Hematopoietic multipotent progenitor cell treated with erythropoietin and hydrocortisone succinate and interleukin-3 and kit ligand, for 4 days (in vitro differentiated cells): Measurements from ENCODE around the gene MGRN1.
"Not testable (repeated sequence)": the region's sequence is repeated elsewhere in the genome, so short reads cannot be mapped to it uniquely, and the experiment has no call there.

Experiments used
- DNase-seq: peaks from one replicate; pipeline ENCODE4 v3.0.0-alpha.2; 2015

MGRN1 gene

GRCh38 chr16:4701791-4702465 is 77.3 kb downstream of the MGRN1 start:
- no peak for DNase-seq

DNA sequence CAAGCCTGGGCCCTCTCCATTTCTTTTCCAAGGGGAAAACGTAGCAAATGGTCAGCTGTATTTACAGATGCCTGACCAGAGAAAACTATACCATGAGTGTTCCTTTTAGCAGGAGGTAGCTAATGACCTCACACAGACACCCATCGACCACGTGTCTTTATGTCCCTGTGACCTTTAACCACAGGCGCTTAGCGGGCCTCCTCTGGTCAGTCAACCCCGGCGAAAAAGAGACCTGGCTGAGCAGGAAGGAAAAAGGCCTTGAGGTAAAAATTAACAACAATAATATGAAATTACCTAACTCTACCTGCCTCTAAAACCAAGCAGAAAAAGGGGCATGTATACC is 77.8 kb downstream of the MGRN1 start:
- no peak for DNase-seq

GRCh38 chr16:4703906-4704305 is 79.3 kb downstream of the MGRN1 start:
- DNase-seq: no peak

DNA sequence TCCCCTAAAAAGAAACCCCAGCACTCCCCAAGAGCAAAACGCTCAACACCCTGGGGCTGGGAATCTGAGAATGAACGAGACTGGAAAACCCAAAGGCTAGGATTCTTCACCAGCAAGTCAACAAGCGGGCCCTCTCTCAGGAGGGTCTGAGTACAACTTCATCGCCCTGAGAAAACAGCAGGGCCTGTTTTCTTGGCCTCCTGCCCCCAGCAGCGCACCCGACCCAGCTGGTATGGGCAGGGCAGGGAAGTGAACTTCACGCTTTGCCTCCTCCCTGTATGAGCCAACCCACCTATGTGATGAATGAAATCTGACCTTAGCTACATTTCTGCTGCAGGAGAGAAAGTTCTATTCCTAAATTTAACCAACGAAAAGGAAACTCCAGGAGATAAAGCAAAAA is 79.9 kb downstream of the MGRN1 start:
- DNase-seq: no peak

- DNase-seq: no peak
Measured at GRCh38 chr16:4704913-4705312, 80.3 kb downstream of the MGRN1 start.

DNA sequence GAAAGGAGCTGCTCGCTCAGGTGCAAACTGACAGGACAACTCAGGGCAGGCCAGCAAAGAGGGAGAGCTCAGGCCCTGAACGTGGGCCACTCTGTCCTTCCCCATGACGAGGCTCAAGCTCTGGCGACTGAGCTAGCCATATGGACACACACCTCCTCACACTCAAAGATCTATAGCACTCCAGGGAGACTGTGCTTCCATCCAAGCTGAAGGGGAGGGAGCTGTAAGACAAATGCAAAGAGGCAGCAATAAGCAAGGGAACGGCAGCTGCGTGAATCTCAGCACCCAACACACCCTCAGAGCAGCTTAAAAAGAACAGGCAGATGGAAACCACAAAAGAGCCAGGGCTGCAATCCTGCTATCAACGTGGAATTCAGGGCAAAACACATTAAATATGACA is 82.2 kb downstream of the MGRN1 start:
- DNase-seq: no peak

DNA sequence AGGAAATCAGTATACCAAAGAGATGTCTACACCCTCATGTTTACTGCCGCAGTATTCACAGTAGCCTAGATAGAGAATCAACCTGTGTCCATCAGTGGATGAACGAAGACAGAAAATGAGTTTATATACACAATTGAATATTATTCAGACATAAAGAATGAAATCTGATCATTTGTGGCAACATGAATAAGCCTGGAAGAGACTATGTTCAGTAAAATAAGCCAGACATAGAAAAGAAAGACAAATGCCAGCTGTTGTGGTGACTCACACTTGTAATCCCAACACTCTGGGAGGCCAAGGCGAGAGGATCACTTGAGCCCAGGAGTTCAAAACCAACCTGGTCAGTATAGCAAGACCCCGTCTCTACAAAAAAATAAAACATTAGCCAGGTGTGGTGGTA is 84.9 kb downstream of the MGRN1 start:
- DNase-seq: no peak

DNA sequence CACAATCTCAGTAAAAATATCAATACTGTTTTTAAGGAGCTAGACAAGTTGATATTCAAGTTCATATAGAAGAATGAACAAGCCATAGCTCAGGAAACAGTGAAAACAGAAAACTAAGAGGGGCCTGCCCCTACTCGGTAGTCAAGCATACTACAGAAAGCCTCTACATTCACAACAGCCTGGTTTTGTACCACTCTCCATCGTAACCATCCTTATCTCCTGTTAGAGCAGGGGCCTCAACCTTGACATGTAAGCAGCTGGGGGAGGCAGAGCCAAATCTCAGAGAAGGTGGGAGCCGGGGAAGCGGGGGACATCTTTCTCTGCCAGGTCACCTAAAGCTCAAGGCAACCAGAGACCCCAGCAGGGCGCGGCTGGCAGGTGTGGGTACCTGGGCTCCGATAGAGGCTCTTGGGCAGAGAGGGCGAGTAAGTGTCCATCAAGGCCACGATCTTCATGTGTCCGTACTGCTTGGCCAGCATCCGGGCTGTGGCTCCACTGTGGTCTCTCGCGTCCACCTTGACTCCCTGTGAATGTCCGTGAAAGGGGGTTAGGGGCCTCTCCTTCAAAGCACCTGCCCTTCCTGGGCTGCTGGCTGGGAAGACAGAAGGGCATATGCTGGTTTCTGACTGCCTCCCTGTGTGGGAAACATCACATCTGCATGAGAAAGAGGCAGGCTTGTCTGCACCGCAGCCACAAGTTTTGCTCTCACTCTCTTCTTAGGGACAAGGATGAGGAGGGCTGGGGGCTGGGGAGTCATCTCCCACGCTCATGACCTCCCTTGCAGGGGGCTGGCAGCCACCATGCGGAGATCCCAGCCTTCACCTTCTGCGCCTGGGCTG is 89.3 kb downstream of the MGRN1 start:
- no peak for DNase-seq

- DNase-seq: no peak
Measured at GRCh38 chr16:4714996-4715395, 90.4 kb downstream of the MGRN1 start.

DNA sequence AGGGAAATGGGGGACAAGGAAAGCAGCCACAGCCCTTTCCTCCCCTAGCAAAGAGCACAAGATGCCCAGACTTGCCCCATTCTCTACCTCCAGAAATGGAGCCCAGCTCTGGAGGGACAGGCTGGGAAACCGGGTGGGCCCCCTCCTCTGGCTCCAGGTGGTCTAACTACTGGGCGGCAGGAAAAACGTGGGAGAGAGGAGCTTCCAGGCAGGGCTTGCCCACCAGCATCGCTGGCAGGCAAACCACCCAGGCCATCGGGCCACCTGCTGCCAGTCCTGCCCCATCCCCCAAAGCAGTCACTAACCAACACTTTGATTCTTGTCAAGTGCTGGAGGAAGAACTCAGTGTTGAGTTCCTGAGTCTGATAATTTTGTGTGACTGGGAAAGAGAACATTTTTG is 93.8 kb downstream of the MGRN1 start:
- no peak for DNase-seq

- DNase-seq: no peak
Measured at GRCh38 chr16:4723071-4723767, 98.6 kb downstream of the MGRN1 start.

DNA sequence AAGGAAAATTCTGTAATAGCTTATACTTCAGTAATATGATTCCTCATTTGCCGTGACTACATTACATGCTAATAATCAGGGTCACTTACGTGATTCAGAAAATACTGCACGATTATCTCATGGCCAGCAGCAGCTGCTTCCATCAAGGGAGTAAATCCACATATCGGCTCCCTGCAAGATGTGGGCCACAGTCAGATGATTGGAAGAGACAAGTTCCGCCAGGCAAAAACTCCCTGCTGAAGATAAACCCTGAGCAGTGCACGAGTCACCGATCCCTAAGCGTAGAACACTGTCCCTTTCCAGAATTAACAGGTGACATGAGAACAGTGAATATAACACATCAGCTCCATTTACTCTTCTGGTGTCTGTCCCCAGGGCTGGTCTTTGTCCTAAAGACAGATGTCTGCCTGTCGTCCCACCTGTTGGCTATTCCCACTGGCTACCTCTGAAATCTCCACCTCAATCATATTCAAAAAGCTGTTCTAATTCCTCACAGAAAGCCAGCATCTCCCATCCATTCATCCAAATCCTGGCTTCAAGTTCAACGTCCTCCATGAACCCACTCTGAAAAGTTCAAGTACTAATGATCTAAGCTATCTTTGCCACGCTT is 100.1 kb downstream of the MGRN1 start:
- no peak for DNase-seq

GRCh38 chr16:4726616-4727015 is 102.0 kb downstream of the MGRN1 start:
- DNase-seq: no peak

GRCh38 chr16:4728676-4729075 is 104.0 kb downstream of the MGRN1 start:
- no peak for DNase-seq

- no peak for DNase-seq
Measured at GRCh38 chr16:4729876-4730275, 105.2 kb downstream of the MGRN1 start.

DNA sequence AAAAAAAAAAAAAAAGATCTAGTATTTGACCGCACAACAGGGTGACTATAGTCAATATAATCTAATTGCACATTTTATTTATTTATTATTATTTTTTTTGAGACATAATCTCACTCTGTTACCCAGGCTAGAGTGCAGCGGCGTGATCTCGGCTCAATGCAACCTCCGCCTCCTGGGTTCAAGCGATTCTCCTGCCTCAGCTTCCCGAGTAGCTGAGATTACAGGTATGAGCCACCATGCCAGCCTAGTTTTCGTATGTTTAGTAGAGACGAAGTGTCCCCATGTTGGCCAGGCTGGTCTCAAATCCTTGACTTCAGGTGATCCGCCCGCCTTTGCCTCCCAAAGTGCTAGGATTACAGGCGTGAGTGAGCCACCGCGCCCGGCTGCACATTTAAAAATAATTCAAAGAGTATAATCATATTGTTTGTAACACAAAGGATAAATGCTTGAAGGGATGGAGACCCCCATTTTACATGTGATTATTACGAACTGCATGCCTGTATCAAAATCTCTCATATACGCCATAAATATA is 108.7 kb downstream of the MGRN1 start:
- no peak for DNase-seq

GRCh38 chr16:4733747-4734062 is 109.1 kb downstream of the MGRN1 start:
- DNase-seq: peak; percentile 40

DNA sequence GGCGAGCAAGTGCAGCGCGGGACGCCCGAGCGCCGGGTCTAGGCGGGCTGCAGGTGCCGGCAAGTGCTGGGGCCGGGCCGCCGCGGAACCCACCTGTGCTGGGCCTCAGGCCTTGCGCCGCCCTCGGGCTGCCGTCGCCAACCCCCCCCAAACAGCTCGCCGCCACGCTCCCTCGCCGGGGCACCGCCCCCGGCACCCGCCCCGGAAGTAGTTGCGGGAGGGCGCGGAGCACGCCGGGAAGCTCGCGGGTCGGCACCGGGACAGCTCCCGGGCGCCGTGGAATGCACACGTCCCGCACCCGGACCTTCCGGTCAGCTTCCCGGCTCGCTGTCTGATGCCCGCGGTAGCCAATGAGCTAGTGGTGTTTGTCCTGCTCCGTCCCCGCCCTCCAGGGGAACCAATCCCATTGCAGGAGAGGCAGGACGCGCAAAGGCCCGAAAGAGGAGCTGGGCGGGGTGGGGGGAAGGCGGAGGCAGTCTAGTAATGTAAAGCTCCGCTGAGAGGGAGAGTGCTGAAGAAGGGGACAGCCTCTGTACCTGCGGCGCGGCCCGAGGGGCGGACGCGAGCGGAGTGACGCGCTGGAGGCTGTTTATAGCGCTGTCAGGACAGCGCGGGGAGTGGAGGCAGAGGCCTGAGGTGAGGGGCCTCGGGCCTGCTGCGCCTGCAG is 109.6 kb downstream of the MGRN1 start, which contains the start of the genes ANKS3 and DNAAF8:
Gene ANKS3, minus strand, starts transcription at position 209 of the 667 bp plus-strand sequence. CDS start 4,122 bp downstream, outside the sequence.
Gene DNAAF8, plus strand, starts transcription at position 475 of the 667 bp plus-strand sequence. CDS start 1,978 bp downstream, outside the sequence.
- DNase-seq: peak; percentile 98

DNA sequence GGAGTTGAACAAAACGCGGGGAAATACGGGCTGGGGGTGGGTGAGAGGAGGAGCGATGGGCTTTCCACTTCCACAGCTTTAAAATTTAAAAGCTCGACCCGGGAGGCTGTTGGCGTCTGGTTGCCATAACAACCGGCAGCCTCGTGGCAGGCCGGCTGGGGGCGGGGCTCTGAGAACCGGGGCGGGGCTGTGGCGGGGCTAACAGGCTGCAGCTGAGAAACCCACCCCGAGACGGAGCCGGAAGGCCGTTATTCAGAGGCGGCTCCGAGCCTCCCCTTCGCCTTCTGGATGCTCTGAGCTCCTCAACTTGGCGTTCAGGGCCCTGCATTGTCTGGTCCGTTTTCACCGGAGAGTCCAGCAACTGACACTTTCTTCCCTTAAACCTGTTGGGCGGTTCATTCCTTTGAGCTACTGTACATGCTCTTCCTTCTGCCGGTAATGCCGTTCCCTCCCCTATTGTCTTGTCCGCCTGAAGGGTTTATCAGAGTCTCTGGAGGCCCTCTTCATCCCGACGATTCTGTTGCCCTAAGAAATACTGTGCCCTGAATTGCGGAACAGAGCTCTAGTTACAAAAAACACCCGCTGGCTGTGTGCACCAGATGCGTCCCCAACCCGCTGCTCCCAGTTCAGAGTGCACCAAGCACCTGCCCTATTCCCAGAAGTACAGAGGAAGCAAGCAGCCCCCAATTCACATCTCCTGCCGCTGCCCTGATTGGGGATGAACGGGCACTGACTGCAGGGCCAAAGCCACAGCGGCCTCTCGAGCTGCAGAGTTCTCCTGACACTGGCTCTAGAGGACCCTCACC is 110.3 kb downstream of the MGRN1 start:
- DNase-seq: peak; percentile 95

DNA sequence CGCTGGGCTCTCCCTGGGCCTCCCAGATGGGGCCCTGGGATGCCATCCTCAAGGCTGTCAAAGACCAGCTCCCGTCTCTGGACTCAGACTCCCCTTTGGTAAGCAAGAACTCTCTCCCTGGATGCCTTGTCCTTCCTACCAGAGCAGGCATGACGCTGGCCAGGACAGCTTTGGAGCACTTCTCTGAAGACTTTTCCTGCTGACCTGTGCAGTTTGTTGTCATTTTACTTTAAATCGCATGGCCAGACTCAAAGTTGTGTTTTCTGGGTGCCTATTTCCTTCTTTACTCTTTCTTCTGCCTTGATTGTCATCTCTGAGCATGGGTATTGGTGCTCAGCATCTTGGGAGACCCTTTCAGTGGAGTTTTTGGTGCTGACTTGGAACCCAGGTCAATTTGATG is 111.9 kb downstream of the MGRN1 start:
- DNase-seq: no peak

DNA sequence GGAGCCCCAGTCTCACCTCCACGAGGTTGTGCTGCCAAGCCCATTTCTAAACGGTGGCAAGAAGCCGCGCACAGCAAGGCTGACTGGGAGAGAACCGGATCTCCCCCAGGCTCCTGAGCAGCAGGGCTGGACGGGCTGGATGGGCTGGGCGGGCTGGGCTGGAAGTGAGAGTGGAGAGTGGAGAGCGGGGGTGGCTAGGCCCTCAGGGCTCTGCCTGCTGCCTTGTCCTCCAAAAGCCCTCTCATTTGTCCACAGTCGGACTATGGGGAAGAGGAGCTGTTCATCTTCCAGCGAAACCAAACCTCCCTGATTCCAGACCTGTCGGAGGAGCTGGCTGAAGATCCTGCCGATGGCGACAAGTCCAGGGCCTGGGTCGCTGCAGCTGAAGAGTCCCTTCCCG is 112.9 kb downstream of the MGRN1 start:
- DNase-seq: no peak

DNA sequence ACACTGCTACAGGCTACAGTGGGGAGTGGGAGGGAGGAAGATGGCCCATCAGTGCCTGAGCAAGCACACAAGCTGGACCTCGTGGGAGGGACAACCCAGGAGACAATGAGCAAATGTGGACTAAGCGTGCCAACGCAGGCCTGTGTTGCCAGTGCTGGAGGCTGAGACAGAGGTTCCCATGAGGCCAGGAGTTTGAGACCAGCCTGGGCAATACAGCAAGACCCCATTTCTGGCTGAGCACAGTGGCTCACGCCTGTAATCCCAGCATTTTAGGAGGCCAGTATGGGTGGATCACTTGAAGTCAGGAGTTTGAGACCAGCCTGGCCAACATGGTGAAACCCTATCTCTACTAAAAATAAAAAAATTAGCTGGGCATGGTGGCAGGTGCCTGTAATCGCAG is 113.7 kb downstream of the MGRN1 start:
- not testable (repeated sequence) for DNase-seq
